OCI-LY7 (cell line): ENCODE data around the gene FARSA. TPM values are rescaled to one million over a fixed set of nuclear protein-coding genes. Genes with fewer than 3 reads are reported as not detected.

Source experiments
- BruUV-seq: library from RNA; stranded (reverse); fragments of 400-500 nt; replicated peaks from 2 replicates; lab custom pipeline; 2021; lab: Mats Ljungman, UMichigan
- CTCF ChIA-PET: fragments of 300-600 bp; sonication (Branson Sonifier 250); formaldehyde crosslinking; loops from one replicate; lab custom pipeline; 2022; ENCODE audit warnings: antibody characterized with exemption; ENCODE audit not compliant: unreplicated experiment; lab: Charles Lee
- POLR2A ChIA-PET: fragments of 300-600 bp; sonication (Branson Sonifier 250); formaldehyde crosslinking; loops from one replicate; lab custom pipeline; 2022; ENCODE audit warnings: antibody characterized with exemption; lab: Charles Lee
- DNase-seq: peaks from one replicate; pipeline ENCODE4 v3.0.0-alpha.2; 2015; ENCODE audit warnings: low spot score
- H2AFZ ChIP-seq: fragments of 200-600 bp; sonication (generic), shearing (Covaris generic); 2 replicates; pipeline ENCODE4 v1.6.1; 2014; ENCODE audit warnings: mild to moderate bottlenecking, antibody characterized with exemption, low read length, moderate library complexity
- H3K27ac ChIP-seq: fragments of 200-600 bp; sonication (generic); 2 replicates; pipeline ENCODE4 v1.5.1; 2014; ENCODE audit warnings: mixed run types, low read depth, mild to moderate bottlenecking, moderate library complexity, low read length, inconsistent platforms; ENCODE audit not compliant: poor library complexity, severe bottlenecking
- H3K36me3 ChIP-seq: fragments of 200-600 bp; sonication (generic); 2 replicates; pipeline ENCODE4 v1.6.1; 2014; ENCODE audit warnings: mild to moderate bottlenecking, antibody characterized with exemption, low read length, moderate library complexity, mixed read lengths; ENCODE audit not compliant: insufficient read depth
- H3K4me1 ChIP-seq: fragments of 200-600 bp; sonication (generic); 2 replicates; pipeline ENCODE4 v1.5.1; 2014; ENCODE audit warnings: mild to moderate bottlenecking, low read length; ENCODE audit not compliant: insufficient read depth, poor library complexity, severe bottlenecking
- H3K4me2 ChIP-seq: fragments of 200-600 bp; sonication (generic); 2 replicates; pipeline ENCODE4 v1.6.1; 2014; ENCODE audit warnings: mild to moderate bottlenecking, low read length
- H3K4me3 ChIP-seq: fragments of 200-600 bp; sonication (generic); 2 replicates; pipeline ENCODE4 v1.5.1; 2014; ENCODE audit warnings: mild to moderate bottlenecking, low read depth, low read length; ENCODE audit not compliant: poor library complexity, severe bottlenecking
- H3K79me2 ChIP-seq: fragments of 200-600 bp; sonication (generic); 2 replicates; pipeline ENCODE4 v1.6.1; 2016; ENCODE audit warnings: low read depth, mild to moderate bottlenecking, low read length, moderate library complexity, mixed read lengths; ENCODE audit not compliant: insufficient read depth
- H3K9me2 ChIP-seq: fragments of 200-600 bp; sonication (generic); 2 replicates; pipeline ENCODE4 v1.6.1; 2016; ENCODE audit warnings: mild to moderate bottlenecking, low read length, mixed read lengths; ENCODE audit not compliant: insufficient read depth
- H3K9me3 ChIP-seq: fragments of 200-600 bp; sonication (generic); 2 replicates; pipeline ENCODE4 v1.6.1; 2014; ENCODE audit warnings: mild to moderate bottlenecking, mixed run types, low read length, mixed read lengths
- H4K20me1 ChIP-seq: fragments of 200-600 bp; sonication (generic); 2 replicates; pipeline ENCODE4 v1.6.1; 2014; ENCODE audit warnings: mild to moderate bottlenecking, antibody characterized with exemption, low read length, moderate library complexity, mixed read lengths; ENCODE audit not compliant: insufficient read depth
- CTCF ChIP-seq: fragments of 200-600 bp; sonication (generic); conservative IDR thresholded peaks from 2 replicates; pipeline ENCODE4 v1.5.1; 2014; ENCODE audit warnings: mild to moderate bottlenecking, antibody characterized with exemption, low read length, moderate library complexity, mixed read lengths
- EZH2phosphoT487 ChIP-seq: fragments of 200-600 bp; sonication (generic); IDR thresholded peaks from 2 replicates; pipeline ENCODE4 v1.6.1; 2018; ENCODE audit warnings: low read depth, borderline replicate concordance, mild to moderate bottlenecking, mixed run types, antibody characterized with exemption, low read length, moderate library complexity, mixed read lengths
- intact Hi-C: fragments of 100-400 bp; cut with micrococcal nuclease; formaldehyde crosslinking; loops from one replicate; pipeline ENCODE4 v1.10.0; 2022; ENCODE audit not compliant: unreplicated experiment
- total RNA-seq, 2 experiments: library from RNA; depleted of rRNA in 1 of 2; stranded (reverse); fragments of >200 nt in 1 of 2; shearing (Covaris generic) in 1 of 2; gene quantifications; 2 replicates each; pipeline ENCODE4 v1.2.3, GENCODE V29; 2014 to 2022

FARSA gene
- total RNA-seq, 2 experiments from 2014 or later, result 117 to 135 TPM

- no peak overlapping the region for H2AFZ ChIP-seq
- 0 out of 2 replicates have a peak, but pooled peaks cover 10% of the 10 kb centered on the region for H4K20me1 ChIP-seq
- H3K36me3 ChIP-seq, result peaks cover 89% of the 10 kb centered on the region
- DNase-seq, result no peak
- intact Hi-C loops, result no loop called here
- no peak overlapping the region for H3K4me2 ChIP-seq
- H3K79me2 ChIP-seq, result peaks cover 23% of the 10 kb centered on the region
- POLR2A ChIA-PET, result no interaction called here
- no TSS peak for BruUV-seq
- CTCF ChIA-PET, result no interaction called here
- no peaks in the 10 kb centered on the region for H3K9me3 ChIP-seq
- no peak overlapping the region for H3K27ac ChIP-seq
- TF ChIP-seq EZH2phosphoT487 (no peak), CTCF (no peak)
- H3K4me1 ChIP-seq, result peaks cover 36% of the 10 kb centered on the region
- no peaks in the 10 kb centered on the region for H3K9me2 ChIP-seq
- no peak overlapping the region for H3K4me3 ChIP-seq
These were observed 16.1 kb upstream of the FARSA start for GRCh38 chr19:12949363-12950283.

- peaks cover 20% of the 10 kb centered on the region for H3K79me2 ChIP-seq
- H3K36me3 ChIP-seq, result peaks cover 89% of the 10 kb centered on the region
- H3K4me3 ChIP-seq, result no peak overlapping the region
- TF ChIP-seq CTCF (no peak), EZH2phosphoT487 (no peak)
- H3K4me1 ChIP-seq, result peaks cover 36% of the 10 kb centered on the region
- no TSS peak for BruUV-seq
- 0 out of 2 replicates have a peak, but pooled peaks cover 10% of the 10 kb centered on the region for H4K20me1 ChIP-seq
- no peak overlapping the region for H2AFZ ChIP-seq
- no peaks in the 10 kb centered on the region for H3K9me2 ChIP-seq
- no peak overlapping the region for H3K4me2 ChIP-seq
- ChIA-PET POLR2A (no interaction called here), CTCF (no interaction called here)
- DNase-seq, result no peak
- intact Hi-C loops, result no loop called here
- no peaks in the 10 kb centered on the region for H3K9me3 ChIP-seq
- no peak overlapping the region for H3K27ac ChIP-seq
These were observed 15.3 kb upstream of the FARSA start for GRCh38 chr19:12948612-12949362.
